GM21423 (cell line): Measurements from ENCODE around the gene ZMYND8.
"Not testable (repeated sequence)": the region's sequence is repeated elsewhere in the genome, so short reads cannot be mapped to it uniquely, and the experiment has no call there.

Experiments
- ATAC-seq: cut with Tn5 transposase; IDR thresholded peaks from one replicate; pipeline ENCODE4 v1.9.1; 2021; ENCODE audit warnings: mild to moderate bottlenecking, moderate library complexity; ENCODE audit not compliant: unreplicated experiment

Gene ZMYND8

GRCh38 chr20:47253872-47254271 lies 102.6 kb downstream of the ZMYND8 start:
- no peak for ATAC-seq

- no peak for ATAC-seq
These were observed 103.6 kb downstream of the ZMYND8 start for GRCh38 chr20:47252879-47253307.

- ATAC-seq = no peak
These were observed 105.1 kb downstream of the ZMYND8 start for GRCh38 chr20:47251154-47252020.

GRCh38 chr20:47250360-47250759 lies 106.1 kb downstream of the ZMYND8 start:
- ATAC-seq = no peak

- ATAC-seq = no peak
These were observed 106.6 kb downstream of the ZMYND8 start for GRCh38 chr20:47249913-47250312.

- ATAC-seq = no peak
These were observed 108.0 kb downstream of the ZMYND8 start for GRCh38 chr20:47248448-47248966.

- ATAC-seq = no peak
These were observed 108.5 kb downstream of the ZMYND8 start for GRCh38 chr20:47247972-47248371.

- ATAC-seq = no peak
These were observed 110.3 kb downstream of the ZMYND8 start for GRCh38 chr20:47246061-47246777.

- not testable (repeated sequence) for ATAC-seq
These were observed 111.3 kb downstream of the ZMYND8 start for GRCh38 chr20:47245166-47245565.

GRCh38 chr20:47244451-47244850 lies 112.0 kb downstream of the ZMYND8 start:
- ATAC-seq = no peak

GRCh38 chr20:47243532-47244305 lies 112.8 kb downstream of the ZMYND8 start:
- ATAC-seq = no peak

GRCh38 chr20:47243003-47243402 lies 113.5 kb downstream of the ZMYND8 start:
- ATAC-seq = no peak

GRCh38 chr20:47241345-47241781 lies 115.1 kb downstream of the ZMYND8 start:
- ATAC-seq = no peak

- ATAC-seq = not testable (repeated sequence)
These were observed 116.4 kb downstream of the ZMYND8 start for GRCh38 chr20:47240096-47240495.

- no peak for ATAC-seq
These were observed 116.8 kb downstream of the ZMYND8 start for GRCh38 chr20:47239719-47240067.

- no peak for ATAC-seq
These were observed 117.5 kb downstream of the ZMYND8 start for GRCh38 chr20:47238780-47239718.

- no peak for ATAC-seq
These were observed 118.8 kb downstream of the ZMYND8 start for GRCh38 chr20:47237715-47238114.

GRCh38 chr20:47236639-47236900 lies 119.9 kb downstream of the ZMYND8 start:
- no peak for ATAC-seq

GRCh38 chr20:47235853-47236638 lies 120.5 kb downstream of the ZMYND8 start:
- ATAC-seq = no peak
